Measurements from ENCODE around the gene SDCBP2.

Gene SDCBP2

GRCh38 chr20:1331801-1332453 lies 3.0 kb upstream of the SDCBP2 start:
- in situ Hi-C loops (cut with MboI; ENCODE audit: low sequenced_read_pairs), result no loop called here

- in situ Hi-C loops (cut with MboI; ENCODE audit: low sequenced_read_pairs), result no loop called here
Observed at GRCh38 chr20:1331101-1331500, 2.2 kb upstream of the SDCBP2 start.

DNA sequence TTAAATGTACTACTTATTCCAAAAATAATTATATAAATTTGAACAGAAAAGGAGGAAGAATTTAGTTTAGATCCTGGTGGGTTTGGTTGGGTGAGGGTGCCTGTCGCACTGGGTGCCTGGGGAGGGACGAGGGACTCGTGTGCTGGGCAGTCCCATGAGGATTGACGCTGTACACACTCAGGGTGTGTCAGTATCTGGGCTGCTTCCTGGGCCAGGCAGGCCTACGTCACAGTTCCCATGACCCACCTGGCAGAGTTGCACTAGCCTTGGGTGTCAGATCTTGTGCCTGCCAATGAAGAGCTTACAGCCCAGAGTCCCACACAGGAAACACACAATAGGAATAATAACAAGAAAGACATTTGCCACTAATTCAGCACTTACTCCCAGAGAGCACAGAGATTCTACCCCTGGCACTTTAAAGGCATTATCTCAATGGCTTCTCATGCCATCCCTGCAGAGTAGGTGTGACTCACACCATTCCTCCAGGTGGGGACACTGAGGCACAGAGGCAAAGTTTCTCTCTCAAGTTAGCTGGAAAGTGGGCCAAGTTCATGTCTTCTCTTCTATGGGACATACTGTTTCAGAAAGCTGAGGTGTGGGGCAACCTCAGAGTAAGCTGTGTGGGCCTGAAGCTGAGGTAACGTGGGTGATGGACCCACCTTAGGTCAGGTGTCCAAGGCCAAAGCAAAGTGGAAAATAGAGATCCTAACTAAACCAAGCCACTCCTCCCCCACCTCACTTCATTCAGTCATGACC lies 1.3 kb upstream of the SDCBP2 start:
- in situ Hi-C loops (cut with MboI; ENCODE audit: low sequenced_read_pairs), result no loop called here

- in situ Hi-C loops (cut with MboI; ENCODE audit: low sequenced_read_pairs), result no loop called here
Observed at GRCh38 chr20:1327827-1328679, 886 bp downstream of the SDCBP2 start.

DNA sequence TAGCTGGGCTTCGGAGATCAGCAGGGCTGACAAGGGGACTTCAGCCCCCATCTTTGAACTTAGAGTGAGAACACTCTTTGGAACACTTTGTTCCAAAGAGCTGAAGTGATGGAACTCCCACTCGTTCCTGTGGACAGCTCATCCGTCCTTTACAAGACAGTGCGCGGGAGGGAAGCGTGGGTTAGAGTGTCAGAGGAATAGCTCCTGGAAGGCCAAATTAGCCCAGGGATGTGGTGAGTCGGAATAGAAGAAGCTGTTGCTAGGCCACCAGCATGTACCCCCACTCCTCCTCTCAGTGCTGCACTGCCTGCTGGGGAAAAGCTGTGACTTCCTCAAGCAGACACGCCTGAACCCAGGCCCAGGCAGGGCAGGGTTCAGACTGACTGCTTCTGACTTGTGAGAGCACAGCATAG lies 1.7 kb downstream of the SDCBP2 start:
- in situ Hi-C loops (cut with MboI; ENCODE audit: low sequenced_read_pairs), result no loop called here

DNA sequence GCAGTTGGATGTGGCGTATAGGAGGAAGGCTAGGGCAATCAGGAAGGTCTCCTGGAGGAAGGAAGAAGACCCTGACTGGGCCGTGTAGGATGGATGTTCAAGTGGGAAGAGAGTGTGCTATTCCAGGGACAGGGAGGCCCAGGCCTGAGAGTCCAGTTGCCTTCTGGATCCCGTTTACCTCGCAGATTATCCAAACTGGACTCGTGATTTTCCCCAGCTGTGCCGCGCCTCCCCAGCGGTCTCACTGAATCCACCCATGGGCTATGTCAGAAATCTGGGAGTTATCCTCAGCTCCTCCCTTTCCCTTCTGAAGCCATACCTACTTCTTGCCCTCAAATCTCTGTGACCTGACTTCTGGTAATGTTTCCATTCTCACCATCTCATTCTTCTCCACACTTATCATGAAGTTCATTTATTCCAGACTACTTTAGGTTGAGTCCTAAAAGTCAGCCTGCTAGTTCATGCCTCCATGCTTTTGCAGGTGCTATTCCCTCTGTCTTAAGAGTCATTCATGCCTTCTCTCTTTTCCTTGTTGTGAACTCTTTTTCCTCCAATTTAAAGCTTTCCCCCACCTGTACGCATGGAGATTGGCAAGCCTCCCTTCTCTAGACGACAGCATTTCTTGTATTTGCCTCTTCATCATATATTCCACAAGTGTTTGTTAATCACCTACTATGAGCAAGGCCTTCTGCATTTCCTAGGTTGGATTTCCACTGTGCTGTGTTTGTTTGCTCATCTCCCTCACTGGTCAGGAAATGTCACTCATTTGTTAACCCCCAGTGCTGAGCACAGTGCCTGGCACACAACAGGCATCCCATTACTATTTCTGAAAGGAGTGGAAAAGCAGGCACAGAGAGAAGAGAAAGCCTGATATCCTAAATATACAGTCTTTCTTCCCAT lies 2.7 kb downstream of the SDCBP2 start:
- in situ Hi-C loops (cut with MboI; ENCODE audit: low sequenced_read_pairs), result no loop called here

- in situ Hi-C loops (cut with MboI; ENCODE audit: low sequenced_read_pairs), result no loop called here
Observed at GRCh38 chr20:1325173-1326030, 3.5 kb downstream of the SDCBP2 start.

- in situ Hi-C loops (cut with MboI; ENCODE audit: low sequenced_read_pairs), result no loop called here
Observed at GRCh38 chr20:1324598-1325172, 4.3 kb downstream of the SDCBP2 start.

GRCh38 chr20:1323830-1324597 lies 4.9 kb downstream of the SDCBP2 start:
- in situ Hi-C loops (cut with MboI; ENCODE audit: low sequenced_read_pairs), result no loop called here

- in situ Hi-C loops (cut with MboI; ENCODE audit: low sequenced_read_pairs), result no loop called here
Observed at GRCh38 chr20:1323256-1323655, 5.7 kb downstream of the SDCBP2 start.

- in situ Hi-C loops (cut with MboI; ENCODE audit: low sequenced_read_pairs), result no loop called here
Observed at GRCh38 chr20:1322511-1323245, 6.3 kb downstream of the SDCBP2 start.

DNA sequence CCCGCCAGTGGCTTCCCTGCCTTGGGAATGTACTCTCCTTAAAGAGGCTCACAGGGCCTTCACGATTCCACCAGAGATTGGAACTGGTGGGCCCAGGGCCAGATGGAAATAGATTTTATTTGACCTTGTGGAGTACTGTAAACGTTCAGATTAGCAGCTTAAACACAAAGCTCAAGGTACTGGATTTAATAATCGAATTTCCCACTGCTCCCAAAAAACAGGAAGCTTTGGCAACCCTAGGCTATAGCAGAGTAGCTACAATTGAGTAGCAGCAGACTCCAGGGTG lies 7.3 kb downstream of the SDCBP2 start:
- in situ Hi-C loops (cut with MboI; ENCODE audit: low sequenced_read_pairs), result no loop called here

DNA sequence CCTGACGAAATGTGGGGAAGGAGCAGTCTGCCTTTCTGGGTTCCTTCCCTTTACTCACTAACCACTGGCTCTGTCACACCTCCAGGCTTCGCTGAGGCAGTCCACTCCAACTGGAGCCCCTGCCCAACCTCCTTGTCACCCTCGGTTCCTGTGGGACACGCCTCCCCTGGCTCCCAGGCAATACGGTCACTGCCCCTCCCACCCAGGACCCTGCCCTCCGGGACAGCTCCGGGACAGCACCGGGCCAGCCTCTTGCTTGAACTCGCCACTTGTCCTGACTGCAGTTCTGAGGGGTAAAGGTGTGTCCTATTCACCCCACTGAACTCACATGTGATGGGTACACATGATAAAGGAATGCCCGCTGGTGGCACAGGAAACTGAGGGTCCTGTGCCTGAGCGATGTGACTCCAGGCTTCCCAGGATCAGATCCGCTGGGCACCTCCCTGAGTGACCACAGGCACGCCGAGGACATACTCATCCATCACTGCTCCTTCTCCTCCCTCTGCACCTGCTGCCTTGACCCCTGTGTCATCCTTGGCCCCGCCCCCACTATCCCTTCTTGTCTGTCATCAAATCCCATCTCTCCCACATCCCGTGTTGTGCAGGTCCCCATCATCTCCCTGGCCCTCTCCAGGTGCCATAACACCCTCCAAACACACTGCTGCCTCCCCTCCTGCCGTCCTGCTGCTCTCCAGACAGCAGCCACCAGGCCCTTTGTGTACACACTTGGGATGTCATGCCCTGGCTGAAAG lies 7.9 kb downstream of the SDCBP2 start:
- in situ Hi-C loops (cut with MboI; ENCODE audit: low sequenced_read_pairs), result no loop called here

GRCh38 chr20:1320016-1320415 lies 8.9 kb downstream of the SDCBP2 start:
- in situ Hi-C loops (cut with MboI; ENCODE audit: low sequenced_read_pairs), result no loop called here

DNA sequence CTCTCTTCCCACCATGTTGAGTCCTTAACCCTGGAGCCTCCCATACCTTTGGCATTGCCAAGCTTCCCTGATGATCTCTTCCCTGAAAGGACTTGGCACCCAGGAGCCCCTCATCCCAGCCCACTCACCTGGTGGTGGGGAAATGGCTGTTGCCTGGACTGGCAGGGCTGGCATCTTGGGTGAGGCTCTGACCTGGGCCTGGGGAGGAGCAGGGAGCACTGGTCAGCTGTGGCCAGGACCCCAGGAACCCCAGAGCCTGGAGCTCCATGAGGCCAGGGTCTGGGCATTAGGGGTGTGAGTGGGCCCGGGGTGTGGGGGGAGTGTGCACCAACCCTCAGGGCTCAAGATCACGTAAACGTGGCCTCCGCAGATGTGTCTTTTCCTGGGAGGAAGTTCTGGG lies 9.5 kb downstream of the SDCBP2 start:
- in situ Hi-C loops (cut with MboI; ENCODE audit: low sequenced_read_pairs), result loop anchor here (10.0 kb wide), 1 partner anchor 455 kb away; no protein-coding TSS in a partner anchor

- in situ Hi-C loops (cut with MboI; ENCODE audit: low sequenced_read_pairs), result loop anchor here (10.0 kb wide), 1 partner anchor 456 kb away; no protein-coding TSS in a partner anchor
Observed at GRCh38 chr20:1319051-1319450, 9.9 kb downstream of the SDCBP2 start.

DNA sequence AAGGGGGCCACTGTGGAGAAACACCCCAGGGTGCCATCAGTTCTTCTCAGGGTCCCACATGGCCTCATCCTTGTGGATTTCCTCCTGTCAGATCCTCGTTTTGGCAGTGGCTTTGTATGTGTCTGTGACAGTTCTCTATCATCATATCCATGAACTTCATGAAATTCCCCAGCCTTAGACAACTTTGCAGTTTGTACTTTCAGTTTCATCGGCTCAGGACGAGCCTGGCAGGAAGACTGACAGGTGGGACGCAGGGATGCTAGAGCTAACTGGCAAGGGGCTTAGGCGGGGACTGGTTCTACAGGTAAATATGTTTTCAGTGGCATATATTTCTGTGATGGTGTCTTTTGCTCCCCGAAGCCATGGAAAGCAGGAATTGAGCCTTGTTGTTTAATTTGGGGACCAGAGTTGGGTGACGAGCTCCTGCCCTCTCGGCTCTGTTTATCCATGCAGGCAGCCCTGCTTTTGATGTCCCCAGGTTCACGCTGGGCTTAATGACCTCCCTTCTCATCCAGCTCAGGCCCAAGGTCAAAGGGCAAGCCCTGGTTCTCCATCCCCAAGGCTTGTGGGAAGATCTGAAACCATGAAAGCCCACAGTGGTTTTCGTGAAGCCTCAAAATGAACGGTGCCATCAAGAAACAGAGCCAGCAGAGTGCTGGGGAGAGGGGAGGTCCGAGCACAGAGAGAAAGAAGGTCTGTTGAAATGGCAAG lies 11.2 kb downstream of the SDCBP2 start:
- in situ Hi-C loops (cut with MboI; ENCODE audit: low sequenced_read_pairs), result loop anchor here (10.0 kb wide), 1 partner anchor 457 kb away; no protein-coding TSS in a partner anchor

All from HL-60/S4 (cell line).